AG09309 (cell line): Measurements from ENCODE around the gene TMEM259.

Experiments used
- DNase-seq: peaks from one replicate; pipeline ENCODE4 v3.0.0-alpha.2; 2010; ENCODE audit warnings: low read depth
- H3K4me3 ChIP-seq: 2 replicates; pipeline ENCODE4 v1.5.1; 2011; ENCODE audit warnings: mild to moderate bottlenecking, low read depth, low read length, moderate library complexity; ENCODE audit not compliant: control insufficient read depth
- CTCF ChIP-seq: IDR thresholded peaks from 2 replicates; pipeline ENCODE4 v1.5.1; 2011; ENCODE audit warnings: mild to moderate bottlenecking, low read depth, low read length, inconsistent platforms; ENCODE audit not compliant: insufficient read depth, control insufficient read depth; ENCODE audit errors: missing control alignments

TMEM259 gene

GRCh38 chr19:974564-975257 is 46.2 kb downstream of the TMEM259 start:
- H3K4me3 ChIP-seq: no peak overlapping the region
- no peak for TF ChIP-seq CTCF
- no peak for DNase-seq

DNA sequence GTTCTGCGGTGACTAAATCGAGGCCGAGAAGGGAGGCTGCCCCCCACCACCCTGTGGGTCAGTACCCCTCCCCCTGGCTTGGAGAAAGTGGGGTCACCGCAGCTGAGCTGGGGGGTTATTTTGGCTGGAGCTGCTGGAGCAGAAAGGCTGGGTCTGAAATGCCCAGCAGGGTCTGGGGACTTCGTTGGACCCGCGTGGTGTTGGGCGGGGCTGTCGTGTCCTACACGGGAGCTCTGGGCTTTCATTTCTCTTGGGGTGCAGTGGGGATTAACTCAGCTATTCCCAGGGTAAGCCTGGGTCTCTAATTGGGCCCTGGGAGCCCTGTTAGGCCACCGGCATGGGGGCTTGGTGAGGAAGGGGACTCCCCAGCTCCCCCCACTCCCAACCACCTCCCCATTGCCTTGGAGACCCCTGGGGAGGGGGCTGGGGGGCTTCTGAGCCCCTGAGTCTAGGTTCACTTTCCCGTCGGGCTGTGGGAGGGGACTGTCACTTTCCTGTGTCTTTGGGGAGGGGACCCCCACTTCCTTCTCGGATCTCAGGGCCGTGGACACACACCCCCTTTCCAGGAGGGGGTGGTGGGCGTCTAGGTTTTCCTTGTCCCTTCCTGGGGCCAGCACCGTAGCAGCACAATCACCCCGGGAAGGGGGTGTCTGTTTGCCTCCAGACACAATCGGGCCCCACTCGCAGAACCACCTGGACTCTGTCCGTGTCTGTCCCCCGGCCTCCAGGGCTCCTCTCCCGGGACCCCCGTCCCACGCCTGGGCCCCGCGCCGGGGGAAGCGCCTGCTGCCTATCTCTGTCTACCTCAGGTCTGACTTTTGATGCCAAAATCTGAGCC is 47.0 kb downstream of the TMEM259 start:
- no peak for DNase-seq
- no peak for TF ChIP-seq CTCF
- no peak overlapping the region for H3K4me3 ChIP-seq

DNA sequence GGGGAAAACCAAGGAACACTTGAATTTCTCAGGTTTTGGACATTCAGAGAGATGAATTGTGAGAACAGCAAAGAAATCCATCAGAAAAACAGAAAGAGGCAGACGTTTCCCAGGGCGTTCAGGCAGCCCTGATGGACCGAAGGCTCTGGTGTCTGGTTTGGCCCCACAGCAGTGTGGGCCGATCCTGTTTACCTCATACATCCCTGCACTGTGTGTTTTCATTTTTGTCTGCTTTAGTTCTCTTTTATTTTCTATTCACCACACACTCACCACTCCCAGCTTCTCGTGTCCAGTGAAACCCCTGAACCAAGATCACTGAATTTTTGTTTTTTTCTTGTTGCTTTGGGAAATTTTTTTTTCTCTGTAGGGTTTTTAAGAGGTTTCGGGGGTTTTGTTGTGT is 48.6 kb downstream of the TMEM259 start:
- no peak overlapping the region for H3K4me3 ChIP-seq
- no peak for TF ChIP-seq CTCF
- no peak for DNase-seq

DNA sequence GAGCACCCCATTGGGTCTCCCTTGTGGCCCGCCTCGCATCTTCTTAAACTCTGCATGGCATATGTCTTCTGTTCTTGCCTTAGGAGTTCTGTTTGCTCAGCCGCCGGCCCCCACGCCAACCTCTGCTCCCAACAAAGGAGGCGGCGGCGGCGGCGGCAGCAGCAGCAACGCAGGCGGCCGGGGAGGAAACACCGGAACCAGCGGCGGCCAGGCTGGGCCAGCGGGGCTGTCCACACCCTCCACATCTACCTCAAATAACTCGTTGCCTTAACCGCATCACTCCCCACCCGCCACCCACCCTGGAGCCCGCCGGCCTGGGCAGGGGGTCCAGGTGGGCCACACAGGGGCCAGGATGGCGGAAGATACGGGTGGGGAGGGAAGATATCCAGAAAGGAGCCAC is 49.1 kb downstream of the TMEM259 start:
- TF ChIP-seq CTCF: no peak
- H3K4me3 ChIP-seq: no peak overlapping the region
- no peak for DNase-seq

GRCh38 chr19:970695-971094 is 50.2 kb downstream of the TMEM259 start:
- TF ChIP-seq CTCF: peak; percentile 58
- no peak for DNase-seq

DNA sequence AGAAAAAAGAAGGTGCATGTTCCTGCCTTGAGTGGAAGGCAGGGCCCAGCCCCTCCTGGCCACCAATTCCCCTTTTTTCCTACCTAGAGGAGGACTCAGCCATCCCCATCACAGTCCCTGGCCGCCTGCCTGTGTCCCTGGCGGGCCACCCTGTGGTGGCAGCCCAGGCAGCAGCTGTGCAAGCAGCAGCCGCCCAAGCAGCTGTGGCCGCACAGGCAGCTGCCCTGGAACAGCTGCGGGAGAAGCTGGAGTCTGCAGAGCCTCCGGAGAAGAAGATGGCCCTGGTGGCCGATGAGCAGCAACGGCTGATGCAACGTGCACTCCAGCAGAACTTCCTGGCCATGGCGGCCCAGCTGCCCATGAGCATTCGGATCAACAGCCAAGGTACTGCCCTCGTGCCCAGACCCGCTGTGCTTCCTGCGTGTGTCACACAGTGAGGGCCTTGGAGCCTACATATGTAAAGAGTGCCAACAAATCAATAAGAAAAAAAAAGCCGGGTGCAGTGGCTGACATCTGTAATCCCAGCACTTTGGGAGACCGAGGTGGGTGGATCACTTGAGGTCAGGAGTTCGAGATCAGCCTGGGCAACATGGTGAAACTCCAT is 54.3 kb downstream of the TMEM259 start:
- TF ChIP-seq CTCF: no peak
- H3K4me3 ChIP-seq: no peak overlapping the region
- DNase-seq: no peak

More at GRCh38 chr19:970695-971094, 50.2 kb downstream of the TMEM259 start:
- no peak overlapping the region for H3K4me3 ChIP-seq
